SK-N-SH treated with all-trans-retinoic acid at 6 μM for 48 hours (cell line): ENCODE measurements around the gene LRIT2.

Source experiments
- ATAC-seq: fragments of 200-7000 bp; cut with Tn5 transposase; 3 replicates; pipeline ENCODE4 v1.9.1; 2020; ENCODE audit warnings: mild to moderate bottlenecking, moderate library complexity
- ARNTL ChIP-seq: fragments of 450-650 bp; formaldehyde crosslinking; IDR thresholded peaks from 2 replicates; pipeline ENCODE4 v1.5.0; 2020; ENCODE audit warnings: low read depth, mild to moderate bottlenecking, moderate library complexity, borderline replicate concordance
- BACH2 ChIP-seq: fragments of 250-450 bp; sonication (Bioruptor Pico); IDR thresholded peaks from 2 replicates; pipeline ENCODE4 v1.9.0; 2021; ENCODE audit warnings: mild to moderate bottlenecking, borderline replicate concordance
- CSDC2 ChIP-seq: fragments of 250-450 bp; sonication (Bioruptor Pico); IDR thresholded peaks from 2 replicates; pipeline ENCODE4 v1.5.0; 2020; ENCODE audit warnings: mild to moderate bottlenecking, moderate library complexity
- CSRNP3 ChIP-seq: fragments of 250-450 bp; sonication (Bioruptor Pico); IDR thresholded peaks from 2 replicates; pipeline ENCODE4 v1.5.1; 2021; ENCODE audit warnings: mild to moderate bottlenecking, moderate library complexity
- ESRRG ChIP-seq: fragments of 250-450 bp; sonication (Bioruptor Pico); IDR thresholded peaks from 2 replicates; pipeline ENCODE4 v1.6.1; 2021; ENCODE audit warnings: mild to moderate bottlenecking
- GLIS3 ChIP-seq: fragments of 250-450 bp; sonication (Bioruptor Pico); IDR thresholded peaks from 2 replicates; pipeline ENCODE4 v1.5.0; 2020; ENCODE audit warnings: mild to moderate bottlenecking, moderate library complexity
- ISL1 ChIP-seq: fragments of 250-450 bp; sonication (Bioruptor Pico); IDR thresholded peaks from 2 replicates; pipeline ENCODE4 v2.1.2; 2022; ENCODE audit warnings: mild to moderate bottlenecking, moderate library complexity
- OSR1 ChIP-seq: fragments of 250-450 bp; sonication (Bioruptor Pico); IDR thresholded peaks from 2 replicates; pipeline ENCODE4 v1.8.0; 2022; ENCODE audit warnings: moderate library complexity, mild to moderate bottlenecking, inconsistent platforms
- PPARA ChIP-seq: fragments of 250-450 bp; sonication (Bioruptor Pico); IDR thresholded peaks from 2 replicates; pipeline ENCODE4 v1.5.0; 2020; ENCODE audit warnings: mild to moderate bottlenecking, borderline replicate concordance
- RARB ChIP-seq: fragments of 250-450 bp; sonication (Bioruptor Pico); IDR thresholded peaks from 2 replicates; pipeline ENCODE4 v1.8.0; 2021; ENCODE audit warnings: mild to moderate bottlenecking, moderate library complexity
- SNAI2 ChIP-seq: fragments of 250-450 bp; sonication (Bioruptor Pico); IDR thresholded peaks from 2 replicates; pipeline ENCODE4 v1.5.0; 2020; ENCODE audit warnings: mild to moderate bottlenecking, moderate library complexity
- TCF4 ChIP-seq: fragments of 250-450 bp; sonication (Bioruptor Pico); IDR thresholded peaks from 2 replicates; pipeline ENCODE4 v1.8.0; 2021; ENCODE audit warnings: mild to moderate bottlenecking, moderate library complexity, borderline replicate concordance
- TOX ChIP-seq: fragments of 250-450 bp; sonication (Bioruptor Pico); IDR thresholded peaks from 2 replicates; pipeline ENCODE4 v1.8.0; 2021; ENCODE audit warnings: mild to moderate bottlenecking, moderate library complexity, borderline replicate concordance
- ZC3H10 ChIP-seq: fragments of 250-450 bp; sonication (Bioruptor Pico); IDR thresholded peaks from 2 replicates; pipeline ENCODE4 v1.5.1; 2021; ENCODE audit warnings: mild to moderate bottlenecking, moderate library complexity
- ZFP3 ChIP-seq: fragments of 250-450 bp; sonication (Bioruptor Pico); IDR thresholded peaks from 2 replicates; pipeline ENCODE4 v1.5.0; 2020; ENCODE audit warnings: mild to moderate bottlenecking, moderate library complexity
- ZFP30 ChIP-seq: fragments of 450-650 bp; formaldehyde crosslinking; IDR thresholded peaks from 2 replicates; pipeline ENCODE4 v1.5.0; 2022; ENCODE audit warnings: mild to moderate bottlenecking, moderate library complexity
- ZNF565 ChIP-seq: fragments of 450-650 bp; formaldehyde crosslinking; conservative IDR thresholded peaks from 2 replicates; pipeline ENCODE4 v1.5.0; 2020; ENCODE audit warnings: low read depth, mild to moderate bottlenecking, moderate library complexity
- ZNF8 ChIP-seq: fragments of 450-650 bp; formaldehyde crosslinking; IDR thresholded peaks from 2 replicates; pipeline ENCODE4 v1.5.0; 2020; ENCODE audit warnings: mild to moderate bottlenecking, moderate library complexity
- TF ChIP-seq, protein P1 (sequence below): fragments of 250-450 bp; sonication (Bioruptor Pico); IDR thresholded peaks from 2 replicates; pipeline ENCODE4 v1.8.0; 2021; ENCODE audit warnings: low read depth, mild to moderate bottlenecking, moderate library complexity, borderline replicate concordance
- TF ChIP-seq, protein P2 (sequence below): fragments of 250-450 bp; sonication (Bioruptor Pico); IDR thresholded peaks from 2 replicates; pipeline ENCODE4 v1.8.0; 2020; ENCODE audit warnings: mild to moderate bottlenecking, moderate library complexity, borderline replicate concordance
- TF ChIP-seq, protein P3 (sequence below): fragments of 250-450 bp; sonication (Bioruptor Pico); IDR thresholded peaks from 2 replicates; pipeline ENCODE4 v1.5.1; 2020; ENCODE audit warnings: low read depth, mild to moderate bottlenecking, moderate library complexity

Gene LRIT2

DNA sequence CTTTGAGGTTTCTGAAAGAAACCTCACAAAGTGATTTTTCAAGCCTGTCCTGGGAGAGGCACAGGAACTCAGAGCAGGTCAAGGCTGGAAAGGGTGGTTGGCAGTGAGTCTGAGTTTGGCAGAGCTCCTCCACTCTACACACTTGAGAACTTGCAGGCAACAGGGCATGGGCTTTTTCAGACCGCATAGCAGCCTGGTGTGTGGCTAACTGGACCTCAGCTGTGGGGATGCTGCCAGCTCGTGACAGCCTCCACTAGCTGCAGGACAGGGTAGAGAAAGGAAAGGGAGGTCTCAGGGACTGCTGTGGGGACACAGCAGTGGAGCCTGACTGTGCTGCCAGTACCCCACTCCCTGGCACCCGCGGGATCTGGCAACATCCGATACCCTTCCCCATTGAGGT, 28.4 kb downstream of the LRIT2 start:
- TF ChIP-seq RARB (no peak), ESRRG (CRISPR knock-in tag) (no peak), ARNTL (CRISPR knock-in tag) (no peak), ZNF565 (CRISPR knock-in tag) (no peak), CSRNP3 (no peak), ZFP30 (CRISPR knock-in tag) (no peak), ZFP3 (CRISPR knock-in tag) (no peak), PPARA (CRISPR knock-in tag) (no peak), ZNF8 (CRISPR knock-in tag) (no peak), GLIS3 (CRISPR knock-in tag) (no peak)
- ATAC-seq: no peak

DNA sequence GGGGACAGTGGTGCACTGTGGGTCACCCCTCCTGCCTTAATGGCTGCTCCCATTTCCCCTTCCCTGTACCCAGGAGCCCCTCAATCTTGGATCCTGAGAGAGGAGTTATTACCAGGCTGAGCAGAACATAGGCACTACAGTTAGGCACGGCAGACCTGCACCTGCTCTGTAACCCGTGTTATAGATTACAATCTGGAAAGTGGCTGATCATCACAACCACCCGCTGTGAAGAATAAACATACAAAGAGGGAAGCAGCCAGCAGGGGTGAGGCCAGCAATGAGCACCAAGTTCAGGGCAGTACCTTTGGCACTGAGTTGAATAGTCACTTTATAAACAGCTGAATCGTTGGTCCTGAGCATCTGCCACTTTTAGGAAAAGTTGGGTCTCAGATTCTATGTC, 29.3 kb downstream of the LRIT2 start:
- TF ChIP-seq ESRRG (CRISPR knock-in tag) (no peak), ZNF8 (CRISPR knock-in tag) (no peak), ISL1 (CRISPR knock-in tag) (no peak), ZNF565 (CRISPR knock-in tag) (no peak), RARB (no peak), ZFP30 (CRISPR knock-in tag) (no peak), SNAI2 (CRISPR knock-in tag) (no peak), PPARA (CRISPR knock-in tag) (no peak), GLIS3 (CRISPR knock-in tag) (no peak), ZFP3 (CRISPR knock-in tag) (no peak), BACH2 (no peak)
- TF ChIP-seq, protein P1, sequence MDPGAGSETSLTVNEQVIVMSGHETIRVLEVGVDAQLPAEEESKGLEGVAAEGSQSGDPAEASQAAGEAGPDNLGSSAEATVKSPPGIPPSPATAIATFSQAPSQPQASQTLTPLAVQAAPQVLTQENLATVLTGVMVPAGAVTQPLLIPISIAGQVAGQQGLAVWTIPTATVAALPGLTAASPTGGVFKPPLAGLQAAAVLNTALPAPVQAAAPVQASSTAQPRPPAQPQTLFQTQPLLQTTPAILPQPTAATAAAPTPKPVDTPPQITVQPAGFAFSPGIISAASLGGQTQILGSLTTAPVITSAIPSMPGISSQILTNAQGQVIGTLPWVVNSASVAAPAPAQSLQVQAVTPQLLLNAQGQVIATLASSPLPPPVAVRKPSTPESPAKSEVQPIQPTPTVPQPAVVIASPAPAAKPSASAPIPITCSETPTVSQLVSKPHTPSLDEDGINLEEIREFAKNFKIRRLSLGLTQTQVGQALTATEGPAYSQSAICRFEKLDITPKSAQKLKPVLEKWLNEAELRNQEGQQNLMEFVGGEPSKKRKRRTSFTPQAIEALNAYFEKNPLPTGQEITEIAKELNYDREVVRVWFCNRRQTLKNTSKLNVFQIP: no peak
- TF ChIP-seq, protein P2, sequence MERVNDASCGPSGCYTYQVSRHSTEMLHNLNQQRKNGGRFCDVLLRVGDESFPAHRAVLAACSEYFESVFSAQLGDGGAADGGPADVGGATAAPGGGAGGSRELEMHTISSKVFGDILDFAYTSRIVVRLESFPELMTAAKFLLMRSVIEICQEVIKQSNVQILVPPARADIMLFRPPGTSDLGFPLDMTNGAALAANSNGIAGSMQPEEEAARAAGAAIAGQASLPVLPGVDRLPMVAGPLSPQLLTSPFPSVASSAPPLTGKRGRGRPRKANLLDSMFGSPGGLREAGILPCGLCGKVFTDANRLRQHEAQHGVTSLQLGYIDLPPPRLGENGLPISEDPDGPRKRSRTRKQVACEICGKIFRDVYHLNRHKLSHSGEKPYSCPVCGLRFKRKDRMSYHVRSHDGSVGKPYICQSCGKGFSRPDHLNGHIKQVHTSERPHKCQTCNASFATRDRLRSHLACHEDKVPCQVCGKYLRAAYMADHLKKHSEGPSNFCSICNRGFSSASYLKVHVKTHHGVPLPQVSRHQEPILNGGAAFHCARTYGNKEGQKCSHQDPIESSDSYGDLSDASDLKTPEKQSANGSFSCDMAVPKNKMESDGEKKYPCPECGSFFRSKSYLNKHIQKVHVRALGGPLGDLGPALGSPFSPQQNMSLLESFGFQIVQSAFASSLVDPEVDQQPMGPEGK: no peak
- ATAC-seq: no peak

DNA sequence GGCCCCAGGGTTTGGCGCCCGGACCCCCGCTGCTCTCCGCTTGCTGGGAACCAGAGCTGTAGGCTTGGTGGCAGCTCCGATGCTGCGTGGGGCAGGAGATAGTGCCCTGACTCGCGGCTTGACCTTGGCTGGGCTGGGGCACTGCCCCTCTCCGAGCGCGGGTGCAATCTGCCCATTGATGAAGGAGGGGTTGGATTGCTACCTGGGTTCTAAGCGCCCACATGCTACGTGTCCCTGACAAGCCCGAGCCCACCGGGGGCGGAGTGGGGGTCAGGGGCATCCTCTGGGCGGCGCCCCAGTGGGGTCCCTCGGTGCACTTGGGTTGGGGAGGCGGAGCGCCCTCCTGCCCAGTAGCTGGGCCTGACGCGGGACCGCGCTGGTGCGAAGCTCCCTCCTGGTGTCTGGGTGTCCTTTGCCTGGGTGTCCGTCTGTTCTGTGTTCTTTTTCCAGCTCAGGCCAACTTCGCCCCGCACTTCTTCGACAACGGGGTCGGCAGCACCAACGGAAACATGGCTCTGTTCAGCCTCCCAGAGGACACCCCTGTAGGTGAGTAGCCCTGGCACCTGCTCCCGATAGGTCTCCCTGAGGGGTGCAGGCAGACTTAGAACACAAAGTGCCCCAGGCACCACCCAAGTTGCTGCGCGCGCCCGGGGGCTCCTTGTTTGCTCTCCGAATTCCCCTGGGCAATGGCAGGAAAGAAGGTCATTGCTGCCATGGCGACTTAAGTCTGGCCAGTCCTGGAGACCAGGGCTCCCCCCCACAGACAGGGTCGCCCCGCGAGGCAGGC, 30.1 kb downstream of the LRIT2 start:
- no peak for ATAC-seq
- TF ChIP-seq CSDC2 (CRISPR knock-in tag): no peak
- no peak for TF ChIP-seq ZNF8 (CRISPR knock-in tag)
- TF ChIP-seq, protein P2: no peak
- no peak for TF ChIP-seq ARNTL (CRISPR knock-in tag)
- TF ChIP-seq PPARA (CRISPR knock-in tag): no peak
- TF ChIP-seq SNAI2 (CRISPR knock-in tag): no peak
- no peak for TF ChIP-seq ESRRG (CRISPR knock-in tag)
- TF ChIP-seq ZC3H10 (CRISPR knock-in tag): no peak
- no peak for TF ChIP-seq GLIS3 (CRISPR knock-in tag)
- no peak for TF ChIP-seq TOX
- no peak for TF ChIP-seq RARB
- no peak for TF ChIP-seq ZFP30 (CRISPR knock-in tag)
- TF ChIP-seq, all 23 proteins: peak for 0

DNA sequence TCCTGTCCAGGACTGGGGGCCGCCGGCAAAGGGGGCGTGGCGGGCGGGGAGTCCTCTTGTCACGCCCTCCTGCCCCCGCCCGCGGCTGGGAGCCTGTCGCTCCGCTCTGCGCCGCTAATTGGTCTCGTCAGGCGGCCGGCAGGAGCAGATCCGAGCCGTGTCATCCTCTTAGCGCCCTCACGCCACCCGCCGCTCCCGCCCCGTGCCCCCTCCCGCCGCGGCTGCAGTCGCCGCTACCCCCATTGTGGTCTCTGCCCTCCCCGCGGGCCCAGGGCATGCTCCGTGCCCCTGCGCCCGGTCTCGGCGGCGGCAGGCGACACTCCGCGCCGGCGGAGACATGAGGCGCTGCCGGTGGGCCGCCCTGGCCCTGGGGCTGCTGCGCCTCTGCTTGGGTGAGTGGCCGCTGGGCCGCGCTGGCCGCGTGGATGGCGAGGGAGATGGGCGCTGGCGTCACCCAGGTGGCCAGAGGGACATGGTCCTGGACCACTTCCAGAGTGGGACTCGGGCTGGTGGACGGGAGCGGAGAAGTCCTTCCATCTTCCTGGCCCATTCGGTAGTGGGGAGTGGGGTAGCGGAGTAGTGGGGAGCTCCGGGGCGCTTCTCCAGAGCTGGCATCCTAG, 30.8 kb downstream of the LRIT2 start, which contains the start of gene CDHR1:
Gene CDHR1, plus strand, starts transcription at position 114 of the 620 bp plus-strand sequence. Its CDS starts 224 bp downstream, at position 338.
- peak; percentile 56 for ATAC-seq
- TF ChIP-seq ZNF565 (CRISPR knock-in tag): no peak
- no peak for TF ChIP-seq TOX
- no peak for TF ChIP-seq OSR1
- TF ChIP-seq, protein P2: no peak
- TF ChIP-seq TCF4 (CRISPR knock-in tag): no peak
- TF ChIP-seq, protein P3, sequence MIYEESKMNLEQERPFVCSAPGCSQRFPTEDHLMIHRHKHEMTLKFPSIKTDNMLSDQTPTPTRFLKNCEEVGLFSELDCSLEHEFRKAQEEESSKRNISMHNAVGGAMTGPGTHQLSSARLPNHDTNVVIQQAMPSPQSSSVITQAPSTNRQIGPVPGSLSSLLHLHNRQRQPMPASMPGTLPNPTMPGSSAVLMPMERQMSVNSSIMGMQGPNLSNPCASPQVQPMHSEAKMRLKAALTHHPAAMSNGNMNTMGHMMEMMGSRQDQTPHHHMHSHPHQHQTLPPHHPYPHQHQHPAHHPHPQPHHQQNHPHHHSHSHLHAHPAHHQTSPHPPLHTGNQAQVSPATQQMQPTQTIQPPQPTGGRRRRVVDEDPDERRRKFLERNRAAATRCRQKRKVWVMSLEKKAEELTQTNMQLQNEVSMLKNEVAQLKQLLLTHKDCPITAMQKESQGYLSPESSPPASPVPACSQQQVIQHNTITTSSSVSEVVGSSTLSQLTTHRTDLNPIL (CRISPR knock-in tag): no peak
- no peak for TF ChIP-seq CSRNP3
- TF ChIP-seq ZFP3 (CRISPR knock-in tag): no peak
